HCT116 (cell line): Measurements from ENCODE around the gene FGF18. TPM values are rescaled to one million over a fixed set of nuclear protein-coding genes. Genes with fewer than 3 reads are reported as not detected.

Source experiments
- ATAC-seq: fragments of 200-7000 bp; cut with Tn5 transposase; 2 replicates; pipeline ENCODE4 v1.9.1; 2020; ENCODE audit warnings: mild to moderate bottlenecking, moderate library complexity
- BruUV-seq: library from RNA; stranded (reverse); fragments of 400-500 nt; replicated peaks from 2 replicates; lab custom pipeline; 2021; lab: Mats Ljungman, UMichigan
- CTCF ChIA-PET: fragments of 300-600 bp; sonication (Branson Sonifier 250); formaldehyde crosslinking; loops from one replicate; lab custom pipeline; 2021; ENCODE audit warnings: antibody characterized with exemption; lab: Charles Lee
- POLR2A ChIA-PET: fragments of 300-600, 350-600 bp; sonication (Branson Sonifier 250); formaldehyde crosslinking; loops from one replicate; lab custom pipeline; 2021; ENCODE audit warnings: antibody characterized with exemption; lab: Charles Lee
- RAD21 ChIA-PET, 2 experiments: fragments of 300-600 bp; sonication (Branson Sonifier 250); formaldehyde crosslinking; loops; one replicate each; lab custom pipeline; 2023; ENCODE audit warnings: low total read pairs in 2 of 2; ENCODE audit not compliant: uncharacterized antibody in 2 of 2, unreplicated experiment in 2 of 2, low non-redundant PET in 1 of 2; lab: Charles Lee
- DNase-seq: peaks from one replicate; pipeline ENCODE4 v3.0.0-alpha.2; 2010; ENCODE audit warnings: low read depth, low spot score
- H2AFZ ChIP-seq: fragments of 200-600 bp; shearing (Covaris generic), sonication (generic); 2 replicates; pipeline ENCODE4 v1.6.1; 2017; ENCODE audit warnings: low read depth, mixed run types, mixed read lengths, antibody characterized with exemption, low read length; ENCODE audit not compliant: poor library complexity, severe bottlenecking
- H3K27ac ChIP-seq: 2 replicates; pipeline ENCODE4 v1.5.1; 2012; ENCODE audit warnings: low read depth, low read length
- H3K27me3 ChIP-seq: fragments of 200-600 bp; sonication (generic); 2 replicates; pipeline ENCODE4 v1.6.1; 2016; ENCODE audit warnings: mixed run types, low read length, mixed read lengths; ENCODE audit not compliant: insufficient read depth
- H3K36me3 ChIP-seq, 2 experiments: fragments of 200-500 bp in 1 of 2; fragments of 200-600 bp in 1 of 2; sonication (Bioruptor generic) in 1 of 2; sonication (generic) in 1 of 2; 2 replicates each; pipeline versions ENCODE4 v1.5.1 to v1.6.1; 2014 to 2016; ENCODE audit warnings: low read length in 2 of 2, inconsistent platforms in 1 of 2, mixed read lengths in 1 of 2, mixed run types in 1 of 2; ENCODE audit not compliant: insufficient read depth in 2 of 2, control insufficient read depth in 1 of 2
- H3K4me1 ChIP-seq, 2 experiments: fragments of 200-600 bp in 1 of 2; sonication (generic) in 1 of 2; 2 replicates each; pipeline versions ENCODE4 v1.5.1 to v1.6.1; 2012 to 2017; ENCODE audit warnings: low read length in 2 of 2, inconsistent platforms in 1 of 2, mild to moderate bottlenecking in 1 of 2, mixed read lengths in 1 of 2, mixed run types in 1 of 2, moderate library complexity in 1 of 2; ENCODE audit not compliant: insufficient read depth in 2 of 2, control insufficient read depth in 1 of 2
- H3K4me2 ChIP-seq: fragments of 200-600 bp; sonication (generic); 2 replicates; pipeline ENCODE4 v1.6.1; 2017; ENCODE audit warnings: mixed run types, low read length, mixed read lengths
- H3K4me3 ChIP-seq, 2 experiments: fragments of 200-600 bp in 1 of 2; sonication (generic) in 1 of 2; replicated peaks in 1 of 2; 2 replicates each; pipeline ENCODE4 v1.5.1; 2011 to 2016; ENCODE audit warnings: low read length in 2 of 2, control low read depth in 1 of 2, low read depth in 1 of 2, mild to moderate bottlenecking in 1 of 2, mixed read lengths in 1 of 2, mixed run types in 1 of 2
- H3K79me2 ChIP-seq: fragments of 200-600 bp; sonication (generic); 2 replicates; pipeline ENCODE4 v1.6.1; 2017; ENCODE audit warnings: mild to moderate bottlenecking, mixed run types, low read length, moderate library complexity, mixed read lengths; ENCODE audit not compliant: insufficient read depth
- H3K9ac ChIP-seq: fragments of 200-600 bp; sonication (generic); 2 replicates; pipeline ENCODE4 v1.6.1; 2016; ENCODE audit warnings: low read length, mixed read lengths
- H3K9me2 ChIP-seq: fragments of 200-600 bp; sonication (generic), shearing (Covaris generic); 2 replicates; pipeline ENCODE4 v1.6.1; 2017; ENCODE audit warnings: mixed run types, mild to moderate bottlenecking, moderate library complexity; ENCODE audit not compliant: insufficient read depth
- H3K9me3 ChIP-seq, 2 experiments: fragments of 200-500 bp in 1 of 2; fragments of 200-600 bp in 1 of 2; sonication (Bioruptor generic) in 1 of 2; sonication (generic) in 1 of 2; 2 replicates each; pipeline ENCODE4 v1.6.1; 2014 to 2017; ENCODE audit warnings: low read length in 2 of 2, mixed read lengths in 2 of 2, inconsistent platforms in 1 of 2, low read depth in 1 of 2, mild to moderate bottlenecking in 1 of 2, mixed run types in 1 of 2, moderate library complexity in 1 of 2; ENCODE audit not compliant: control insufficient read depth in 1 of 2, insufficient read depth in 1 of 2
- H4K20me1 ChIP-seq: fragments of 200-600 bp; sonication (generic), shearing (Covaris generic); 2 replicates; pipeline ENCODE4 v1.6.1; 2017; ENCODE audit warnings: mixed run types, mild to moderate bottlenecking, moderate library complexity; ENCODE audit not compliant: insufficient read depth
- CBX3 ChIP-seq: IDR thresholded peaks from 2 replicates; pipeline ENCODE4 v1.6.1; 2012; ENCODE audit warnings: low read depth
- CEBPB ChIP-seq: IDR thresholded peaks from 2 replicates; pipeline ENCODE4 v1.6.1; 2012; ENCODE audit warnings: low read depth
- EGR1 ChIP-seq: IDR thresholded peaks from 2 replicates; pipeline ENCODE4 v1.6.1; 2012; ENCODE audit warnings: low read depth
- ELF1 ChIP-seq: IDR thresholded peaks from 2 replicates; pipeline ENCODE4 v1.6.1; 2012; ENCODE audit warnings: low read depth, borderline replicate concordance
- EZH2 ChIP-seq: fragments of 200-600 bp; sonication (generic); IDR thresholded peaks from 2 replicates; pipeline ENCODE4 v1.6.1; 2017; ENCODE audit warnings: antibody characterized with exemption, mixed run types
- FOSL1 ChIP-seq: IDR thresholded peaks from 2 replicates; pipeline ENCODE4 v1.6.1; 2012; ENCODE audit warnings: low read depth
- JUND ChIP-seq: IDR thresholded peaks from 2 replicates; pipeline ENCODE4 v1.6.1; 2012
- POLR2A ChIP-seq: IDR thresholded peaks from 2 replicates; pipeline ENCODE4 v1.7.0; 2011; ENCODE audit warnings: borderline replicate concordance; ENCODE audit not compliant: insufficient read depth, insufficient read length; ENCODE audit errors: extremely low read depth
- RAD21 ChIP-seq: IDR thresholded peaks from 2 replicates; pipeline ENCODE4 v1.6.1; 2012; ENCODE audit warnings: low read depth, mild to moderate bottlenecking
- SP1 ChIP-seq: IDR thresholded peaks from 2 replicates; pipeline ENCODE4 v1.6.1; 2012; ENCODE audit warnings: low read depth
- TCF7L2 ChIP-seq: IDR thresholded peaks from 2 replicates; pipeline ENCODE4 v1.7.0; 2011; ENCODE audit warnings: borderline replicate concordance, inconsistent platforms; ENCODE audit not compliant: insufficient read depth, insufficient read length; ENCODE audit errors: extremely low read depth
- ZFX ChIP-seq: fragments of 450-650 bp; IDR thresholded peaks from 2 replicates; pipeline ENCODE4 v1.6.1; 2017
- intact Hi-C: fragments of 100-400 bp; cut with micrococcal nuclease; formaldehyde crosslinking; loops from 2 replicates; pipeline ENCODE4 v1.10.0; 2022
- total RNA-seq: library from RNA; stranded (reverse); gene quantifications from one replicate; pipeline ENCODE4 v1.2.1, GENCODE V29; 2021; ENCODE audit not compliant: unreplicated experiment
- TF ChIP-seq, protein P1 (sequence below): IDR thresholded peaks from 2 replicates; pipeline ENCODE4 v1.6.1; 2011; ENCODE audit warnings: mild to moderate bottlenecking, low read length, moderate library complexity; ENCODE audit not compliant: insufficient replicate concordance; ENCODE audit errors: extremely low read depth

Gene FGF18
- total RNA-seq, 1 experiment from 2014 or later, result 0.96 TPM

DNA sequence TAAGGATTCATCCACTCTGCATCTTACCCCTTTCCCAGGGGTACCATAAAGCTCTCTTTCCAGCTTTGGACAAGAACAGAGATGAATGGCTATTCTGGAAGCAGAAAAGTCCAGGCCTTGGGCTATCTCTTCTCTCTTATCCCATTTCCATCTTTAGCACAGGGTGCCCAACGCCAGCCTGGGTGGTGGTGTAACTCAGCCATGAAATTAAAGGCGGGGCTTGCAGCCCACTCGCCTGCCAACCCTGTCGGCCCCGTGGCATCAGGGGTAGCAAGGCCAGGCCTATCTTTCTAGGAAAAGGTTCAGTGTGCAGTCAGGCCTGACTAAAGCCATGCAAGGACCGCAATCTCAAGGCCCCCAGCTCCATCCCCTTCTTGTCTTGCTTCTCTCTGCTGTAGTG lies 78.7 kb downstream of the FGF18 start:
- no peaks in the 10 kb centered on the region for H3K9me3 ChIP-seq
- H3K4me3 ChIP-seq, result no peak overlapping the region
- H3K36me3 ChIP-seq, result no peaks in the 10 kb centered on the region
- H3K27me3 ChIP-seq, result no peaks in the 10 kb centered on the region
- H3K9me2 ChIP-seq, result no peaks in the 10 kb centered on the region
- no peaks in the 10 kb centered on the region for H4K20me1 ChIP-seq
- TF ChIP-seq JUND (no peak), FOSL1 (no peak), CBX3 (no peak), ZFX (no peak), RAD21 (no peak), POLR2A (no peak), TCF7L2 (no peak), ELF1 (no peak), EGR1 (no peak), SP1 (no peak), CEBPB (no peak), EZH2 (no peak)
- TF ChIP-seq, protein P1, sequence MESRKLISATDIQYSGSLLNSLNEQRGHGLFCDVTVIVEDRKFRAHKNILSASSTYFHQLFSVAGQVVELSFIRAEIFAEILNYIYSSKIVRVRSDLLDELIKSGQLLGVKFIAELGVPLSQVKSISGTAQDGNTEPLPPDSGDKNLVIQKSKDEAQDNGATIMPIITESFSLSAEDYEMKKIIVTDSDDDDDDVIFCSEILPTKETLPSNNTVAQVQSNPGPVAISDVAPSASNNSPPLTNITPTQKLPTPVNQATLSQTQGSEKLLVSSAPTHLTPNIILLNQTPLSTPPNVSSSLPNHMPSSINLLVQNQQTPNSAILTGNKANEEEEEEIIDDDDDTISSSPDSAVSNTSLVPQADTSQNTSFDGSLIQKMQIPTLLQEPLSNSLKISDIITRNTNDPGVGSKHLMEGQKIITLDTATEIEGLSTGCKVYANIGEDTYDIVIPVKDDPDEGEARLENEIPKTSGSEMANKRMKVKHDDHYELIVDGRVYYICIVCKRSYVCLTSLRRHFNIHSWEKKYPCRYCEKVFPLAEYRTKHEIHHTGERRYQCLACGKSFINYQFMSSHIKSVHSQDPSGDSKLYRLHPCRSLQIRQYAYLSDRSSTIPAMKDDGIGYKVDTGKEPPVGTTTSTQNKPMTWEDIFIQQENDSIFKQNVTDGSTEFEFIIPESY, result no peak
- TF ChIP-seq, all 23 proteins: peak for 0
- ChIA-PET CTCF (no interaction called here), POLR2A (no interaction called here), RAD21 (no interaction called here)
- BruUV-seq, result no TSS peak
- Histone ChIP-seq H3K9ac (no peak overlapping the region), H3K4me1 (peaks cover 26 to 41% of the 10 kb centered on the region in 2 experiments), H3K79me2 (no peaks in the 10 kb centered on the region), H2AFZ (no peak overlapping the region), H3K4me2 (no peak overlapping the region), H3K27ac (no peak overlapping the region)
- ATAC-seq, result no peak
- intact Hi-C loops, result no loop called here
- no peak for DNase-seq
